Activated naive CD8-positive, alpha-beta T cell treated with anti-CD3 and anti-CD28 coated beads, Interleukin-2, amount 10 ng/mL, durations not matched to agents 7 days and 5 days (primary cell): ENCODE results near the gene SLC13A3. TPM values are rescaled to one million over a fixed set of nuclear protein-coding genes. Genes with fewer than 3 reads are reported as not detected.

Experiments used
- ATAC-seq: fragments of 150-1000 bp; cut with Tn5 transposase; one replicate; pipeline ENCODE4 v1.10.0; 2021; ENCODE audit warnings: low read depth, moderate library complexity
- POLR2A ChIA-PET: fragments of 350-600 bp; sonication (Branson Sonifier 250); formaldehyde crosslinking; loops from one replicate; lab custom pipeline; 2021; ENCODE audit warnings: antibody characterized with exemption; lab: Charles Lee
- DNase-seq: peaks from one replicate; pipeline ENCODE4 v3.0.0; 2021
- H3K27ac Mint-ChIP-seq: one replicate; pipeline ENCODE4 v1.8.0; 2022; ENCODE audit warnings: mild to moderate bottlenecking, mixed read lengths
- H3K27me3 Mint-ChIP-seq: one replicate; pipeline ENCODE4 v1.8.0; 2022; ENCODE audit warnings: mild to moderate bottlenecking, moderate library complexity, mixed read lengths
- H3K36me3 Mint-ChIP-seq: one replicate; pipeline ENCODE4 v1.8.0; 2021; ENCODE audit warnings: mild to moderate bottlenecking, mixed read lengths
- H3K4me1 Mint-ChIP-seq: one replicate; pipeline ENCODE4 v1.8.0; 2021; ENCODE audit warnings: mixed read lengths
- H3K4me3 Mint-ChIP-seq: one replicate; pipeline ENCODE4 v1.8.0; 2022; ENCODE audit warnings: mild to moderate bottlenecking, moderate library complexity, mixed read lengths
- H3K9me3 Mint-ChIP-seq: one replicate; pipeline ENCODE4 v1.8.0; 2021; ENCODE audit warnings: mixed read lengths
- total RNA-seq, 2 experiments: library from RNA; stranded (reverse); gene quantifications; one replicate each; pipeline ENCODE4 v1.2.3, GENCODE V29; 2021

SLC13A3 gene
- total RNA-seq, 2 experiments from 2014 or later, result 0.26 to 0.30 TPM

DNA sequence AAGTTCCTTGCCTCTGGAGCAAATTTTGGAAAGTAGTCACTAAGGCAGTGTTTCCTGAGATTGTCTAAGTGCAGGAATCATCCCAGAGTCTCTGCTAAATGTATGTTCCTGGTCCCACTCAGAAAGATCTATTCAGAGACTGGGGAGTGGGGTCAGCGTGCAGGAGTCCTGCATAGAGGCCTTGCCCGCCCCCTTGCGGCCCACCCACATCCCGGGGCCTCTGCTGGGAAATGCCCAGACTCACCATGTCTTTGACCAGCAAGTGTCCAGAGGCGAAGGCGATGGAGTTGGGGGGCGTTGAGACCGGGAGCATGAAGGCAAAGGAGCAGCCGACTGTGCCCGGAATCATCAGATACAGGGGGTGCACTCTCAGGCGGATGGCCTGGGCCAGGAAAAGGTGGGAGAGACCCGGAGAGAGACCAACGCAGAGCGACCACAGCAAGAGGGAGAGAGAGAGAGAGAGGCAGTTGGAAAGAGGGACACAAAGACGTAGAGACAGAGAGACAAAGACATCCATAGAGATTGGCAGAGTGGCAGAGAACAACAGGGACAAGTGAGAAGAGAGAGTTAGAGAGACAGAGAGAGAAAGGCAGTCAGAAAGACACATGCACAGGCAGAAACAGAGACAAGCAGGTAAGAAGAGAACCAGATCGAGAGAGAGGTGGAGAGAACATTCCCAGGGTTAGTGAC lies 87.9 kb downstream of the SLC13A3 start:
- peaks cover 22% of the 10 kb centered on the region for H3K4me1 Mint-ChIP-seq
- no peak overlapping the region for H3K27ac Mint-ChIP-seq
- H3K36me3 Mint-ChIP-seq, result no peaks in the 10 kb centered on the region
- ATAC-seq (no peak), DNase-seq (no peak)
- POLR2A ChIA-PET, result no interaction called here
- H3K4me3 Mint-ChIP-seq, result no peak overlapping the region
- H3K9me3 Mint-ChIP-seq, result no peaks in the 10 kb centered on the region
- H3K27me3 Mint-ChIP-seq, result peaks cover 15% of the 10 kb centered on the region

GRCh38 chr20:46562373-46563169 lies 88.7 kb downstream of the SLC13A3 start:
- POLR2A ChIA-PET, result no interaction called here
- H3K27ac Mint-ChIP-seq, result no peak overlapping the region

DNA sequence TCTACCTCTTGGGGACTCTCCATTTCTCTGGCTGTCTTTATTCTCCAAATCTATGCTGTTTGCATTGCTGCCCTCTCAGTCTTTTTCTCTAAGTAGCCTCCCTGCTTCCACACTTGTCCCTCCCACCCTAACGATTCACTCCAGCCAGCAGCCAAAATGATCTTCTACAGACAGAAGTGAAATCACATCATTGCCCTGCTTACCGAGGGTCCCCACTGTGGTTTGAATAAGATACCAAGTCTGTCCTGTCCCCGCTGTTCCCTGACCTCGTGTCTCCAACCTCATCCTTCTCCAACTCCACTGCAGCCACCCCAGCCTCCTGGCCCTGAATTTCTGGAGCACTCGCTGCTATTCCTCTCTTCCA lies 89.3 kb downstream of the SLC13A3 start:
- H3K27ac Mint-ChIP-seq, result no peak overlapping the region
- peaks cover 27% of the 10 kb centered on the region for H3K4me1 Mint-ChIP-seq
- no peaks in the 10 kb centered on the region for H3K9me3 Mint-ChIP-seq
- POLR2A ChIA-PET, result interaction anchor here (1.0 kb wide), 1 partner anchor 19 kb away, joined by 3 read pairs; no protein-coding TSS in a partner anchor
- no peak for DNase-seq
- H3K4me3 Mint-ChIP-seq, result no peak overlapping the region
- no peaks in the 10 kb centered on the region for H3K36me3 Mint-ChIP-seq
- H3K27me3 Mint-ChIP-seq, result peaks cover 11% of the 10 kb centered on the region
- no peak for ATAC-seq

More at GRCh38 chr20:46562373-46563169, 88.7 kb downstream of the SLC13A3 start:
- peaks cover 14% of the 10 kb centered on the region for H3K27me3 Mint-ChIP-seq
- H3K4me1 Mint-ChIP-seq, result peaks cover 23% of the 10 kb centered on the region
- no peaks in the 10 kb centered on the region for H3K9me3 Mint-ChIP-seq
- no peaks in the 10 kb centered on the region for H3K36me3 Mint-ChIP-seq
- ATAC-seq (peak; percentile 57), DNase-seq (peak; percentile 57)
- no peak overlapping the region for H3K4me3 Mint-ChIP-seq

GRCh38 chr20:46559685-46560440 lies 91.4 kb downstream of the SLC13A3 start:
- no peaks in the 10 kb centered on the region for H3K9me3 Mint-ChIP-seq
- H3K4me3 Mint-ChIP-seq, result no peak overlapping the region
- no peaks in the 10 kb centered on the region for H3K27me3 Mint-ChIP-seq
- H3K4me1 Mint-ChIP-seq, result peaks cover 32% of the 10 kb centered on the region
- H3K36me3 Mint-ChIP-seq, result no peaks in the 10 kb centered on the region
- DNase-seq (no peak), ATAC-seq (peak; percentile 31)
- POLR2A ChIA-PET, result no interaction called here
- H3K27ac Mint-ChIP-seq, result no peak overlapping the region

DNA sequence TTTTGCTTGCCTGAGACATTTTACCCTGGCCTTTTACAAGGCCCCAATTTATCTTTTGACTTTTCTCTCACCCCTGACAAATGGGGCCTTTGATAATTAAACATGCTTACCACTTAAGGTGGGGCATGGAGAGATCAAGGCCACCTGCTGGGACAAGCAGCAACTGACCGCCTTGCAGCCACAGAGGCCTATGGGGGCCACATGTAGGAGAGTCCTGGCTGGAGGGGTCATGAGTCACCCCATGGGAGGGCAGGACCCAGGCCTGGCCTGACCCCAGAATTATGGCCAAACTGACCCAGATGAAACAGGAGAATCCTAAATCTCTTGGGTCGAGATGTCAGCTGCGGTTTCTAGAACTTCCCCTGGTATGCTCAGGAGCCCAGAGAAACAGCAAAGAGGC lies 92.3 kb downstream of the SLC13A3 start:
- H3K4me1 Mint-ChIP-seq, result peaks cover 36% of the 10 kb centered on the region
- no peaks in the 10 kb centered on the region for H3K9me3 Mint-ChIP-seq

GRCh38 chr20:46558511-46558959 lies 92.7 kb downstream of the SLC13A3 start:
- Mint-ChIP-seq H3K27me3 (no peaks in the 10 kb centered on the region), H3K4me1 (peaks cover 37% of the 10 kb centered on the region), H3K4me3 (no peak overlapping the region), H3K9me3 (no peaks in the 10 kb centered on the region), H3K27ac (no peak overlapping the region), H3K36me3 (no peaks in the 10 kb centered on the region)
- ATAC-seq (no peak), DNase-seq (no peak)
- POLR2A ChIA-PET, result interaction anchor here (1.0 kb wide), 1 partner anchor 14 kb away, joined by 4 read pairs; no protein-coding TSS in a partner anchor

More for the DNA sequence above, 92.3 kb downstream of the SLC13A3 start:
- DNase-seq (no peak), ATAC-seq (no peak)
- no peaks in the 10 kb centered on the region for H3K36me3 Mint-ChIP-seq
- no peak overlapping the region for H3K4me3 Mint-ChIP-seq
- H3K27ac Mint-ChIP-seq, result no peak overlapping the region
- no peaks in the 10 kb centered on the region for H3K27me3 Mint-ChIP-seq
- POLR2A ChIA-PET, result interaction anchor here (1.0 kb wide), 1 partner anchor 15 kb away, joined by 4 read pairs; no protein-coding TSS in a partner anchor

- ATAC-seq (no peak), DNase-seq (no peak)
- H3K36me3 Mint-ChIP-seq, result no peaks in the 10 kb centered on the region
- POLR2A ChIA-PET, result no interaction called here
- H3K4me3 Mint-ChIP-seq, result no peak overlapping the region
- no peaks in the 10 kb centered on the region for H3K27me3 Mint-ChIP-seq
- H3K27ac Mint-ChIP-seq, result no peak overlapping the region
- H3K4me1 Mint-ChIP-seq, result peaks cover 47% of the 10 kb centered on the region
- H3K9me3 Mint-ChIP-seq, result no peaks in the 10 kb centered on the region
Measured at GRCh38 chr20:46557231-46557956, 93.9 kb downstream of the SLC13A3 start.

DNA sequence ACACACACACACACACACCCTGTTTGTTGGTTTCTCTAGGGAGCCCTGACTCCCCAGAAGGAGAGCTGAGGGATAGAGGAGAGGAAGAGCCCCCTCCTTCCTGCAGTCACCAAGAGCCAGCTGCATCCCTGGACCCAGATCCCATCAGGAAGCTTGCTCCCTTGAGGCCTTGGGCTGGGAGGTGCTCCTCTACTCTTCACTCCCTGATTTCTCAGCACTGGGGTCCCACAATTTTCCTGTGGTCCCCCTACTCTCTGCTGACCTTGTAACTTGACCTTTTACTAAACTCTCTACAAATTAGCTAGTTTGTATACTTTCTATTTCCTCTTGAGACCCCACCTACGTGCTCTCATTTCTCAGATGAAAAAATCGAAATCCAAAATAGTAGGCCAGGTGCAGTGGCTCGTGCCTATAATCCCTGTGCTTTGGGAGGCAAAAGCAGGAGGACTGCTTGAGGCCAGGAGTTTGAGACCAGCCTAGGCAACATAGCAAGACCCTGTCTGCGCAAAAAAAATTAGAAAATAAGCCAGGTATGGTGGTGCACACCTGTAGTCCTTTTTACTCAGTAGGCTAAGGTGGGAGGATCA lies 95.8 kb downstream of the SLC13A3 start:
- no peak for ATAC-seq
- Mint-ChIP-seq H3K27ac (no peak overlapping the region), H3K9me3 (no peaks in the 10 kb centered on the region)

DNA sequence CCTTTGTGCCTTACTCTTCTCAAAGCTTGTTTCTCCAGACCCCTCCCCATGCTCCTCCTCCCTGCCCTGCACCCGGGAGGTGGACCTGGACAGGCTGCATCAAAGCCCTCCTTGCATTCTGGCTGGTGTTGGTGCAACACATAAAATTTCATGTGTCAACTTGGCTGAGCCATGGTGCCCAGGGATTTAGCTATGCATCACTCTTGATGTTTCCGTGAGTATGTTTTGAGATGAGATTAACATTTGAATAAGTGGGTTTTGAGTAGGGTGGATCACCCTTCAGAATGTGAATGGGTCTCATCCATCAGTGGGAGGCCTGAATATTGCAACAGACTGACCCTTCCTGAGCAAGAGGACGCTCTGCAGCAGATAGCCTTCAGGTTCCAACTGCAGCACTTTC lies 96.4 kb downstream of the SLC13A3 start:
- no peak for DNase-seq
- H3K4me1 Mint-ChIP-seq, result peaks cover 45% of the 10 kb centered on the region
- H3K27ac Mint-ChIP-seq, result no peak overlapping the region
- POLR2A ChIA-PET, result interaction anchor here (1.2 kb wide), 1 partner anchor 9 kb away, joined by 3 read pairs; no protein-coding TSS in a partner anchor
- H3K36me3 Mint-ChIP-seq, result no peaks in the 10 kb centered on the region
- no peaks in the 10 kb centered on the region for H3K9me3 Mint-ChIP-seq
- no peaks in the 10 kb centered on the region for H3K27me3 Mint-ChIP-seq
- ATAC-seq, result no peak
- H3K4me3 Mint-ChIP-seq, result no peak overlapping the region

More for the DNA sequence above, 95.8 kb downstream of the SLC13A3 start:
- Mint-ChIP-seq H3K4me1 (peaks cover 52% of the 10 kb centered on the region), H3K4me3 (no peak overlapping the region), H3K27me3 (no peaks in the 10 kb centered on the region), H3K36me3 (no peaks in the 10 kb centered on the region)
- POLR2A ChIA-PET, result no interaction called here
- DNase-seq, result no peak

DNA sequence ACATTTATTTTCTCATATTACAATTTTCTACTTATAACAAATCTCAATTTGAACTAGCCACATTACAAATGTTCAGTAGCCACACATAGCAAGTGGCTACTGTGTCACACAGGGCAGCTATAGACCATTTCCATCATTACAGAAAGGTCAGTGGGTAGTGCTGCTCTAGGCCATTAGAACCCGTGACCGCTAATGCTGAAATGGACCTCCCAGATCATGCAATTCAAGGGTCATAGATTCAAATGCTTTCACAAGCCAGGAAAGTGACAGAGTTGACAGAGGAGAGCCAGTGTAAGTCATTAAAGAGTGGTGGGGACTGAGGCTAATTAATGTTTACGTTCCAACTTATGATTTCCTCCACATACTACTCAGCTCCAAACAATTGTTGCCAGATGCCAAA lies 97.3 kb downstream of the SLC13A3 start:
- no peaks in the 10 kb centered on the region for H3K36me3 Mint-ChIP-seq
- POLR2A ChIA-PET, result interaction anchor here (1.0 to 1.4 kb wide), 3 partner anchors 8 to 140 kb away, joined by 3 read pairs; no protein-coding TSS in a partner anchor
- peaks cover 41% of the 10 kb centered on the region for H3K4me1 Mint-ChIP-seq
- H3K27ac Mint-ChIP-seq, result no peak overlapping the region
- H3K9me3 Mint-ChIP-seq, result no peaks in the 10 kb centered on the region
- no peak for DNase-seq
- H3K4me3 Mint-ChIP-seq, result no peak overlapping the region
- ATAC-seq, result no peak
- H3K27me3 Mint-ChIP-seq, result no peaks in the 10 kb centered on the region

DNA sequence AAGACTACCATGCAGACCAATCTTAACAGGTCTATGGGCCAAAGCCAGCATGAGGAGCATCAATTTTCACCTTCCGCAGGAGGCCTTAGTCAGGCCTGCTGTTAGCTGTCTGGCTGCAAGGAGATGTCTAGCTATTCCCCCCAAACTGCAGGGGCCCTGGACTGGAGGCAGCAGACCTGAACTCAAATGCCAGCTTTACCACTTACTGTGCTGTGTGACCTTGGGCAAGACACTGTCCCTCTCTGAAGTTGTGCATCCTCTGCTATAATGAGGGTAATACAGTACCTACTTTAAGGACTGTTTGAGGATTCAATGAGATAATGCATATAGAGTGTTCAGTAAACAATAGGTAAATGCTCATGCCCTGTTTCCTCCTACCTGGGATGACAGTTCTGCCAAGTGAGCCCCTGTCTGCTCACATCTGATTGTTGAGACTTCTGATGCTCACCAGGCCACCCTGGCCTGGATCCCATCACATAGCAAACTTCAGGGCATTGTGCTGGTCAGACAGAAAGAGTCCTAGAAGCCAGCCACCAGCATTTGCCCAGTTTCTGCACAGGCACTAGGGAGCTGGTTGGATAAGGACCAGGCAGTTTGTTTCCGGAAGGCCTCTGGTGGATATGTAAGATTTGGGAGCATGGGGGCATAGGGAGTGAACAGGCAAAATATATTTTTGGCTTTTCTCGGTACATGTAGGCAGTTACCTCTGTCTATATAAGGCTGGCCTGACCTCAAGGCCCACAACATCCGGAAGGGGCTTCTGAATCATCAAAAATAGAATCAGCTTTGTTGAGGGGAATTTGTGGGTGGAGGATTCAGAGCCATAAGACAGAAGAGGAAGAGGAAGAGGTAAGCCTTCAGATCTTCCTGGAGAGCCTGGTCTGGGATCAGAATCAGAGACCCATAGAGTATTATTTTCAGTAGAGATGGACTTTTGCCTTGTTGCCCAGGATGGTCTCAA lies 98.5 kb downstream of the SLC13A3 start:
- peak overlapping the region; percentile 83 for H3K27ac Mint-ChIP-seq
- H3K36me3 Mint-ChIP-seq, result no peaks in the 10 kb centered on the region
- no peaks in the 10 kb centered on the region for H3K27me3 Mint-ChIP-seq
- peaks cover 38% of the 10 kb centered on the region for H3K4me1 Mint-ChIP-seq
- no peaks in the 10 kb centered on the region for H3K9me3 Mint-ChIP-seq
- DNase-seq (peak; percentile 62), ATAC-seq (peak; percentile 92)
- H3K4me3 Mint-ChIP-seq, result peak overlapping the region; percentile 54
- POLR2A ChIA-PET, result interaction anchor here (0.8 to 1.4 kb wide), 4 partner anchors 36 to 141 kb away, joined by 3 to 4 read pairs (median 3); partner anchors contain the start of gene TP53RK
